NB4 (cell line): ENCODE measurements around the gene NPDC1.
A peak's percentile ranks its signal among the peaks of the same experiment; 100 is the strongest.

ENCODE experiments used
- DNase-seq: peaks from one replicate; pipeline ENCODE4 v3.0.0; 2010; ENCODE audit warnings: low read depth
- H3K4me3 ChIP-seq: one replicate; pipeline ENCODE4 v1.5.1; 2011; ENCODE audit warnings: mild to moderate bottlenecking, low read depth, low read length, moderate library complexity
- MYC ChIP-seq: IDR thresholded peaks from 2 replicates; pipeline ENCODE4 v1.6.1; 2011; ENCODE audit warnings: low read depth, low read length
- POLR2A ChIP-seq: IDR thresholded peaks from 2 replicates; pipeline ENCODE4 v1.6.1; 2011; ENCODE audit warnings: mild to moderate bottlenecking; ENCODE audit not compliant: insufficient read length; ENCODE audit errors: extremely low read depth
- TF ChIP-seq, protein P1 (sequence below): IDR thresholded peaks from 2 replicates; pipeline ENCODE4 v1.6.1; 2011; ENCODE audit warnings: low read depth, low read length
- TF ChIP-seq, protein P2 (sequence below): IDR thresholded peaks from one replicate; pipeline ENCODE4 v1.5.1; 2012; ENCODE audit warnings: low read depth, low read length

NPDC1 gene

GRCh38 chr9:137058521-137059234 is 12.7 kb upstream of the NPDC1 start:
- peak; percentile 66 for DNase-seq
- TF ChIP-seq, protein P1, sequence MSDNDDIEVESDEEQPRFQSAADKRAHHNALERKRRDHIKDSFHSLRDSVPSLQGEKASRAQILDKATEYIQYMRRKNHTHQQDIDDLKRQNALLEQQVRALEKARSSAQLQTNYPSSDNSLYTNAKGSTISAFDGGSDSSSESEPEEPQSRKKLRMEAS, result no peak
- no peak for TF ChIP-seq POLR2A
- TF ChIP-seq, protein P2, sequence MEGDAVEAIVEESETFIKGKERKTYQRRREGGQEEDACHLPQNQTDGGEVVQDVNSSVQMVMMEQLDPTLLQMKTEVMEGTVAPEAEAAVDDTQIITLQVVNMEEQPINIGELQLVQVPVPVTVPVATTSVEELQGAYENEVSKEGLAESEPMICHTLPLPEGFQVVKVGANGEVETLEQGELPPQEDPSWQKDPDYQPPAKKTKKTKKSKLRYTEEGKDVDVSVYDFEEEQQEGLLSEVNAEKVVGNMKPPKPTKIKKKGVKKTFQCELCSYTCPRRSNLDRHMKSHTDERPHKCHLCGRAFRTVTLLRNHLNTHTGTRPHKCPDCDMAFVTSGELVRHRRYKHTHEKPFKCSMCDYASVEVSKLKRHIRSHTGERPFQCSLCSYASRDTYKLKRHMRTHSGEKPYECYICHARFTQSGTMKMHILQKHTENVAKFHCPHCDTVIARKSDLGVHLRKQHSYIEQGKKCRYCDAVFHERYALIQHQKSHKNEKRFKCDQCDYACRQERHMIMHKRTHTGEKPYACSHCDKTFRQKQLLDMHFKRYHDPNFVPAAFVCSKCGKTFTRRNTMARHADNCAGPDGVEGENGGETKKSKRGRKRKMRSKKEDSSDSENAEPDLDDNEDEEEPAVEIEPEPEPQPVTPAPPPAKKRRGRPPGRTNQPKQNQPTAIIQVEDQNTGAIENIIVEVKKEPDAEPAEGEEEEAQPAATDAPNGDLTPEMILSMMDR, result no peak
- TF ChIP-seq MYC, result no peak
- H3K4me3 ChIP-seq, result no peak overlapping the region

DNA sequence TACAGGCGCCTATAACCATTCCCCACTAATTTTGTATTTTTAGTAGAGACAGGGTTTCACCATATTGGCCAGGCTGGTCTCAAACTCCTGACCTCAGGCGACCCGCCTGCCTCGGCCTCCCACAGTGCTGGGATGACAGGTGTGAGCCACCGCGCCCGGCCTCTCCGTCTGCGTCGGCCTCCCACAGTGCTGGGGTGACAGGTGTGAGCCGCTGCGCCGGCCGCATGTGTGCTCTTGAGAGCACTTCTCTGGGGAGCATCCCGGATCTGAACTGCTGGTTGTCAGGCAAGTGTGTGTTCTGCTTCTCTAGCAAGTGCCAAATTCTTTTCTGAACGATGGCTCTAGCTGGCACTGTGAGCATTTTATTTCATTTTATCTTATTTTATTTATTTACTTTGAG is 11.6 kb upstream of the NPDC1 start:
- no peak overlapping the region for H3K4me3 ChIP-seq
- TF ChIP-seq, protein P1, result no peak
- TF ChIP-seq POLR2A, result no peak
- TF ChIP-seq, protein P2, result no peak
- TF ChIP-seq MYC, result no peak
- no peak for DNase-seq

- no peak overlapping the region for H3K4me3 ChIP-seq
- DNase-seq, result no peak
- TF ChIP-seq, protein P2, result no peak
- no peak for TF ChIP-seq POLR2A
- TF ChIP-seq, protein P1, result no peak
- no peak for TF ChIP-seq MYC
Measured at GRCh38 chr9:137056739-137057415, 10.9 kb upstream of the NPDC1 start.

DNA sequence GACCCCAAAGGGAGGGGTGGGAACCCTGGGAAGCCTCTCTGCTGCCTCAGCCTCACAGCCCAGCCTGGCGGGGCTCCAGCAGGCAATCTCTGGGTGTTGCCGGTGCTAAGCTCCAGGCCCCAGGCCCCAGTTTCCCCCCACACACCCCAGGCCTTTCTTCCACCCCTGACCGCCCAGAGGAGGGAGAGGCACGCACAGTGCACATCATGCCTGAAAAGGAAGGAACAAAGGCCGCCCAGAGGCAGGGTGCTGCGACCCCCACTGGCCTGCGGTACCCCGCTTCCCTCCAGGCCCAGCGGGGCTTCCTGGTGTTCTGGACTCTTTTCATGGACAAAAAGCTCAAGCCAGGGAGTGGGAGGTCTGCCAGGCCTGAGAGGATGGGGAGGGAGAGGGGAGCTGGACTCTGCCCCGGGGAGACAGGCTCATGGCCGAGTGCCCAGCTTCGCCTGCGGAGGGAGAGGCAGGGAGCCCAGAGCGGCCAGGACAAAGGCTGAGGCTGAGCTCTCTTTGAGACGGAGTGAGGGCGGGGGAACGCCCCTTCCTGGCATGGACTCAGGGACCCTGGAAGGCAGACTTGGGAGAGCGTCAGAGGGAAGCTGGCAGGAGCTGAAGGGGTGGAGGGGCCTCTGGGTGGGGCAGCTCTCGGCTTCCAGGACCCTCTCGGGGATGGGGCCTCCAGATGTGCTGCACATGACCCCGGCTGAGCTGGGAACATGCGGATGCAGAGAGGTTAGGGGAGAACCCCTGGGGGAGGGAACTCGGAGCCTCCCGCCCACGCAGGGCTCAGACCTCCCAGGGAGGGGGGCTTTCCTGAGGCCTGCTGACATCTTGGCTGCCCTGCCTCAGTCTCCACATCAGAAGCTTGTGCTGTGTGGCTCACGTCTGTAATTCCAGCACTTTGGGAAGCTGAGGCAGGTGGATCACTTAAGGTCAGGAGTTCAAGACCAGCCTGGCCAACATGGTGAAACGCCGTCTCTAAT is 9.7 kb upstream of the NPDC1 start:
- H3K4me3 ChIP-seq, result no peak overlapping the region
- TF ChIP-seq MYC, result no peak
- TF ChIP-seq POLR2A, result no peak
- TF ChIP-seq, protein P1, result no peak
- TF ChIP-seq, protein P2, result no peak
- DNase-seq, result no peak

DNA sequence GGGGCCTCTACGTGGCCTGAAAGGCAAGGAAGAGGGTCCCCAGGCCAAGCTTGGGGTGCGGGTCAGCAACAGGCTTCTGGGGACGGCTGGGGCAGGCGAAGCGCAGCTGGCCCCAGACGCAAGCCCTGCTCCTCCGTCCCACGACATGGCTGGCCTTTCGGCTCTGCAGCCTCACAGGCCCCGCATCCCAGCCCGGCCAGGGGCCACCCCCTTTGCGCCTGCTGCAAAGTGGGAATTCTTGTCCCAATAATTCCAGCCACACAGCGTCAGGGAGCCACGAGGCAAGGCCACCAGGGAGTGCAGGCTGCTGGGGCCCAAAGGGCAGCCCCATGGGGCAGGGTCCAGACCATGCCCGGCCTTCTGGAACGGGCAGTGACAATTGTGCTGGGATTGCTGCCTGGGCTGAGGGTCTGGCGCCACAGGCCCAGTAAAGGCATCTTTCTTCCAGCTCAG is 9.0 kb upstream of the NPDC1 start:
- DNase-seq, result no peak
- no peak overlapping the region for H3K4me3 ChIP-seq
- no peak for TF ChIP-seq POLR2A
- TF ChIP-seq MYC, result no peak
- TF ChIP-seq, protein P1, result no peak
- TF ChIP-seq, protein P2, result no peak
